NCI-H1436 treated with DMSO at 0.1 percent for 48 hours (cell line): ENCODE measurements around the gene GPRASP3.
A peak's percentile ranks its signal among the peaks of the same experiment; 100 is the strongest.
"Not testable (repeated sequence)": the region's sequence is repeated elsewhere in the genome, so short reads cannot be mapped to it uniquely, and the experiment has no call there.

ENCODE experiments used
- DNase-seq: peaks from one replicate; lab custom pipeline; 2025; lab: John Stamatoyannopoulos, UW

GPRASP3 gene, protein sequence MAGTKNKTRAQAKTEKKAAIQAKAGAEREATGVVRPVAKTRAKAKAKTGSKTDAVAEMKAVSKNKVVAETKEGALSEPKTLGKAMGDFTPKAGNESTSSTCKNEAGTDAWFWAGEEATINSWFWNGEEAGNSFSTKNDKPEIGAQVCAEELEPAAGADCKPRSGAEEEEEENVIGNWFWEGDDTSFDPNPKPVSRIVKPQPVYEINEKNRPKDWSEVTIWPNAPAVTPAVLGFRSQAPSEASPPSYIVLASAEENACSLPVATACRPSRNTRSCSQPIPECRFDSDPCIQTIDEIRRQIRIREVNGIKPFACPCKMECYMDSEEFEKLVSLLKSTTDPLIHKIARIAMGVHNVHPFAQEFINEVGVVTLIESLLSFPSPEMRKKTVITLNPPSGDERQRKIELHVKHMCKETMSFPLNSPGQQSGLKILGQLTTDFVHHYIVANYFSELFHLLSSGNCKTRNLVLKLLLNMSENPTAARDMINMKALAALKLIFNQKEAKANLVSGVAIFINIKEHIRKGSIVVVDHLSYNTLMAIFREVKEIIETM

DNA sequence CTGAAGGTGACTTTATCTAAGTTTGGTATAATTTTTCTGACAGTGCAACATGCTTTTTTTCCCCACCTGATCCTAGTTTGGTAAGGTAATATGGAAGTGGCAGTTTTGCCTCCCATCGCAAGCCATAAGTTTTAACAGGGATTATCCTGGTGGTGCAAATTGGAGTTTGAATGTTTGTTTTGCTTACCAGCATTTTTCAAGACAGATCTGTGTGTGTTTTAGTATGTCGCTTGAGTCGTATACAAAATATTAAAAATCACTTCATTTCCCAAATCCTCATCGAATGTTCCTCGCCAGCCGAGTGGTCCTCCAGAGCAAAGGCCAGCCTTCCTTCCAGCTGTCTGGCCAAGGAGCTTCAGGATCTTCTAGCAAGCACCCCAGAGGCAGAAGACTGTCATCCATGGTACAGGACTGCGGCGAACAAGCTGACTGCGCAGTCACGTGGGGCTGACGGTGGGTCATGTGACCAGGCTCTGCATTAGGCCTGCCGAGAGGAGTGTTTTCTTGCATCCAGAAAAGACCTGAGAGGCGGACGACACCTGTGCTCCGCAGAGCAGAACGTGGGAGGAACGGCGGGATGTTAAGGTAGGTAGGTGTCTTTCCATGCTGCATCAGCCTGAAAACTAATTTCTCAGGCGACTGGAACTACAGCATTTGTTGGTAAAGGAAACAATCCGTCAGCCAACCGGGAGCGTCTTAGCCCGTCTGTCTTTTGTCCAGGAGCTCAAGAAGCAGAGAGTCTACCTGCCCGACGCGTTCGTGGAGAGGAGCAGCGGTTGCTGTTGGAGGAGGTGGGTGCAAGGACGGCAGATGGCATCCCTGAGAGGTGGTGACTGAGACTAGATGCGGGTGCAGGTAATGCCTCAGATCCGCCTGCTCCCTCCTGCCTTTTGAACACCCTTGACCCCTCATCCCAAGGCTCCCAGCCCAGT lies at the start of gene GPRASP3:
Gene GPRASP3 (plus strand): TSS at position 507 of the 932 bp plus-strand sequence. CDS start 28,253 bp downstream, outside the sequence.
- peak; percentile 4 for DNase-seq

DNA sequence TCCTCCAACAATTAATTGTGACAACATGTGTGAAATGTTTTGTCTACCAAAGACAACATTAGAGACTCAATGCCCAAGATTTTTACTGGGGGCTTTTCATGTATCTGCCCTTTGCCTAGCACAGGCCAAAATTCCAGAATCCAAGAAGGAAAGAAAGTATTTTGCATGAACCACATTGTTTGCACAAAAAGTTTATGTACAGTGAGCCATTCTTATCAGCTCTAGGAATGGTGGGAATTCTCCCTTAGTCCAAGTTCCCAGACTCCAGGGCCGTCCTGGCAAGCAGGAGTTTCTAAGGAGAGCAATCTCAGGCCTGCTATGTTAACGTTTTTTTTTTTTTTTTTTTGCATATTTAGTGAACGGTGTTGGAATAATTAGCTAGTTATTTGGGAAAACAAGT lies 47.7 kb upstream of the GPRASP3 start:
- no peak for DNase-seq

- DNase-seq: not testable (repeated sequence)
Measured at GRCh38 chrX:102677479-102677878, 43.1 kb upstream of the GPRASP3 start.

DNA sequence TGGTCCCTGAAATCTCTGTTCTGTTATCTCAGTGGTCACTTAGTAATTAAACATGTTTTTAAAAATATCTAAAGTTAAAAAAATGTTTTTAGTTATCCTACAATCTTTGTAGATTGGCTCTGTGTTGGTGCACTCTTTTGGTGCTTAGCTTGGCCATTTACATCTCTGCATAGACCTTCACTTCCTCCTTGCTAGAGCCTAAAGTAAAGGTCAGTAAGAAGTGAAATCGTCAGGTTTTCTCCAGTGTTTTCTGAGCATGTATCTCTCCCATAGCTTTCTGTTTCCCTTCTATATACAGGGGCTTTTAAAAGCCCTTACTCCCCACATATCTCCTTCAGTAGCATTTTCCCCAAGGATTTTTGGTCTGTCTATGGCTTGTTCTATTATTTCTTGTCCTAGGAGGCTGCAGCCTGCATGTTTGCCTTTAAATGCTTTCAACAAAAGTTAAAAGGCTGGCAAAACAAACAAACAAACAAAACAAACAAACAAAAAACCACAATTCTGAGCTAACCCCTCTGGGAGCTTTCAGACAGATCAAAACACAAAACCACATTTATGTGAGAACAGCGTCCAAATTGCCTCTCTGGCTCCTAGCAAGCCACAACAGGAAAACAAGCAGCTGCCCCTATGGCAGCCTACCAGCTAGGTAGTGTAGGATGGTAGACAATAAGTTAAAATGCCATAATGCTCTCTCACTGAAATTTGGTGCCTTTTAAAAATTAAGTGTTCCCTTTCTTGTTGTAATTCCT lies 35.6 kb upstream of the GPRASP3 start:
- no peak for DNase-seq

- no peak for DNase-seq
Measured at GRCh38 chrX:102694749-102695148, 25.8 kb upstream of the GPRASP3 start.

GRCh38 chrX:102696306-102696705 lies 24.2 kb upstream of the GPRASP3 start:
- no peak for DNase-seq

DNA sequence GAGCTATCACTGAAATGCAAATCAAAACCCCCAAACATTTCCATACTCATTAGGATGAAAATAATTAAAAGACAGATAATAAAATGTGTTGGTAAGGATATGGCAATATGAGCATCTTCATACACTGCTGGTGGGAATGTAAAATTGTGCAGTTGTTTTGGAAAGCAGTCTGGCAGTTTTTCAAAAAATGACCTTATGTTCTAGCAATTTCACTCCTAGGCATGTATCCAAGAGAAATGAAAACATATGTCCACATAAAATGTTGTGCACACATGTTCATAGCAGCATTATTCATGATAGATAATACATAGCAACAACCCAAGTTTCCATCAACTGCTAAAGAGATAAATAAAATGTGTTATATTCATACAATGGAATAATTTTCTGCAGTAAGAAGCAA lies 23.0 kb upstream of the GPRASP3 start:
- no peak for DNase-seq

DNA sequence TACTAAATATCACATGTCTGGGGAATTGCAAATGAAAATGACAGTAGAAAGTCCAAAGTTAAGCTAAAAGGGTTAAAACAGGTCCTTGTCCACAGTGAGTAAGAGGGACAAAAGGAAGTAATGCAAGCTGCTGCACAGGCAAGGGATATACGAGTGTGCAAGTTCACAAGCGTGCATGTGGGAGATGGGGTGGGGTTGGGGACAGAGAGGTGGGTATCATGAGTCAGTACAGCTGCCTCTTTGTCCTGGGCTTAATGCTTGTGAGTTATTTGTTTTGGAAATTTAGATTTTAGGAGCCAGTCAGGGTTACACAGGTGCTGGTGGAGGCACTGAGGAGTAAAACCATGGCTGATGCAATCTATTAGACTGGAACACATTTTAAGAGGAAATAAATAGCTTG lies 11.6 kb upstream of the GPRASP3 start:
- DNase-seq: no peak

DNA sequence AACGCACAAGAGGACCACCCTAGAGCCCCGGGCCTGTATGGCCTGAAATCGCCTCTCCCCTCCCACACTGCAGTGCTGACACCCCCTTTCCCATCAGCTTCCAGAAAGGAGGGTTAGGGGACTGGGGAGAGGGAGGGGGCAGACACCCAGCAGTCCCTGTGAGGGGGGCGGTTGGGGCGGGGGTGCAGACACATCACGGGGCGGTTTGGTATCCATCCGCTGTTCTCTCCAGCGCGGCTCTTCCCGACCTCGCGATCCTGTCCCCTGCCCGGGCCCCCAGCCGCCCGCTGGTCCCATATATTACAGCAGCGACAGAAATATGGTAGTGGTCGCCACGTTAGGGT lies 8.7 kb upstream of the GPRASP3 start:
- no peak for DNase-seq

DNA sequence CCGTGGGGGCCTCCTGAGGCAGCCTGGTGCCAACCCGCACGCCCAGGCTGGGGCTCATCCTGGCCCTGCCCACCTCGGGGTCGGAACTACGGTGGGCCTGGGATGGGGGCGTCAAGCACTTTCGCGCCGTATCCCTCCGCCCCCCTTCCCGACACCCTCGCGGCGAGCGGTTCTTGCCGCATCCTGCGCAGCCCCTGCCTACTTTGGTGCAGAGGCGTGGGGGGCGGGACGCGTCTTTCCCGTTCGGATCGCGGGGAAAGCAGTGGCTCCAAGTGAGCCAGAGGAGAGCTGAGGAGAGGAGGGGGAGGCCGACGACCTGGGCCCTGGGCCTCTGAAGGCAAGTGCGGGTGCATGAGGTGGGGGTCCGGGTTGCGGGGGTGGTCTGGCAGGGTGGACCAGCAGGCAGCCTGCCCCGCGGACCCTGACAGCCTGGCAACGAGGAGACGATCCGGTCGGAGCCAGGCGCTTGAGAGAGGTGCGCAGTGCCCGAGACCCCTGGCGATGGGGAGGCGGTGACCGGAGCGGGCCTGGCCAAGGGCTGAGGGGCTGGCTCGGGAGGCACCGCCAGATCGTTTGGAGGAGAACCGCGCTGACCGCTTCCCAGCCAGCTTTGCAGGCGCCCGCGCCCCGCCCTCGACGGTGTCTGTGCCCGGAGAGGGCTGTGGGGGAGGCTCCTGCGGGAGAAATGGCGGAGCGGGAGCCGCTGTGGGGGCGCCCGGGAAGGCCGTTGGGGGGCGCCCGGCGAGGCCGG lies 8.2 kb upstream of the GPRASP3 start, which contains the start of gene GPRASP2:
Gene GPRASP2 (plus strand): TSS at position 233 of the 751 bp plus-strand sequence. CDS start 2,422 bp downstream, outside the sequence.
- no peak for DNase-seq

DNA sequence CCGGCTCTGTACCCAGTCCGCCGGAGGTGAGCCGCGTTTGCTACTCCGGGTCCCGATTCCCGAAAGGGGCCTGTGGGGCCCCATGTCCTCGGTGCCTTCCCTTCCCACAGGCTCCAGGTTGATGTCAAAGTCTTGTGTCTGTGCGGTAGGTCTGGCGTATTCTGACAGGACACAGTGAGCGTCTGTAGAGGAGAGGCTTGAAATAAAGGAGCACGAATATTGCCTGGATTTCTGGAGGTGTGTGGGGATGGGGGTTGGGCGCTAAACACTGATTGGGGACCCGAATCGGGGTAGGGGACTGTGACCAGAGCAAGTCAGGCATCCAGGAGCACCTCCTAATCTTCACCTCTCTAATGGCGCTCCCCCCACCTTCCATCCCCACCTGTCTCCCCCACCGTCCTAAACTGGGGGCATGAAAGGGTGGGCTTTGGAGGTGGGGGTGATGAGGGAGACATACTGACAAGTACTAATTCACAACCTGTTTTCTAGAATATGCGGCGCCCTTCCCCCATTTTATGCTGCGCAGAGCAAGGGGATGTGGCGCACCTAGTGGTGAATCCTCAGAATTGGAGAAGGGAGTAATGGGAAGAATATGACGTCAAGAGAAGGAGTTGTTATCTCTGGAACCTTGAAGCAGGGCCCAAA lies 7.4 kb upstream of the GPRASP3 start:
- DNase-seq: peak; percentile 30

DNA sequence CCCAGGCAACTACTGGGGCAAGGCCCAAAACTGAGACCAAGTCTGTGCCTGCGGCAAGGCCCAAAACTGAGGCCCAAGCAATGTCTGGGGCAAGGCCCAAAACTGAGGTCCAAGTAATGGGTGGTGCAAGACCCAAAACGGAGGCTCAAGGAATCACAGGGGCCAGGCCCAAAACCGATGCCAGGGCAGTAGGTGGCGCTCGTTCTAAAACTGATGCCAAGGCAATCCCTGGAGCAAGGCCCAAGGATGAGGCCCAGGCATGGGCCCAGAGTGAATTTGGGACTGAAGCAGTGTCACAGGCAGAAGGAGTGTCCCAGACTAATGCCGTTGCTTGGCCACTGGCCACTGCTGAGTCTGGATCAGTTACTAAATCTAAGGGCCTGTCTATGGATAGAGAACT lies 5.5 kb upstream of the GPRASP3 start:
- DNase-seq: no peak

GRCh38 chrX:102715967-102716366 lies 4.6 kb upstream of the GPRASP3 start:
- no peak for DNase-seq

DNA sequence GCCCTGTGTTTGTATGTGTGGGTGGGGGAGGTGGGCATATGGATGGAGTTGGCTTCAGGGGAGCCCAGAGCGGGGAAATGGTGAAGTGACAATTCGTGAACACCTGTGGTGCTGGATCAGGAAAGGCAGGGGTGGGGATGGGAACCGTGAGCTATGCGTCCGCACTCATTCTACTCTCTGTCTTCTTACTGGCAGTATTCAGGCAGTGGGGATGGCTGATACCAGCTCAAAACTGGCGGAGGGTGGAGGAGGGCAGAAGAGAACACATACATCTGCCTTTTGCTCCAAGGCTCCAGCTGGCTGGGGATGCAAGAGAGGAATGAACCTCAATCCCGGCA lies 595 bp downstream of the GPRASP3 start:
- DNase-seq: not testable (repeated sequence)

- no peak for DNase-seq
Measured at GRCh38 chrX:102723456-102723855, 2.9 kb downstream of the GPRASP3 start.

GRCh38 chrX:102727761-102728160 lies 7.2 kb downstream of the GPRASP3 start:
- no peak for DNase-seq

- DNase-seq: no peak
Measured at GRCh38 chrX:102728646-102729045, 8.1 kb downstream of the GPRASP3 start.

- no peak for DNase-seq
Measured at GRCh38 chrX:102739657-102740056, 19.1 kb downstream of the GPRASP3 start.

DNA sequence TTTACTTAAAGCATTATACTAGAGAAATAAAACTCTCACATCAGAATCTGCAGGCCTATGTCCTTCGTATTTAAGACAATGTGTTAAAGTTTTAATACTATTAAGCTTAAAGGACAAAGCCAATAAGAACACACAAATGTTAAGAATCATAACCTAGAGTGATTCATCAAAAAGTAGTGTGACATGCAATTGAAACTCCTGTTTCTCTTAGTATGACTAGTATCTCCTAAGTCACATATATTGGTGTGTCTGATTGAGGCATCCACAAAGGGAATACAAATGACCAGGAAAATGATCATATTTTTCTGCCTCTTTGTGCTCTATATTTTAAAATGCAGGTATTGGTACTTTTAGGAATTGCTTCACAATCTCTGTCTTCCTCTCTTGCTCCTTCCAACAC lies 23.8 kb downstream of the GPRASP3 start:
- DNase-seq: no peak

- DNase-seq: no peak
Measured at GRCh38 chrX:102745513-102745856, 24.9 kb downstream of the GPRASP3 start.
